Measurements from ENCODE around the gene SPEG.

Gene SPEG

DNA sequence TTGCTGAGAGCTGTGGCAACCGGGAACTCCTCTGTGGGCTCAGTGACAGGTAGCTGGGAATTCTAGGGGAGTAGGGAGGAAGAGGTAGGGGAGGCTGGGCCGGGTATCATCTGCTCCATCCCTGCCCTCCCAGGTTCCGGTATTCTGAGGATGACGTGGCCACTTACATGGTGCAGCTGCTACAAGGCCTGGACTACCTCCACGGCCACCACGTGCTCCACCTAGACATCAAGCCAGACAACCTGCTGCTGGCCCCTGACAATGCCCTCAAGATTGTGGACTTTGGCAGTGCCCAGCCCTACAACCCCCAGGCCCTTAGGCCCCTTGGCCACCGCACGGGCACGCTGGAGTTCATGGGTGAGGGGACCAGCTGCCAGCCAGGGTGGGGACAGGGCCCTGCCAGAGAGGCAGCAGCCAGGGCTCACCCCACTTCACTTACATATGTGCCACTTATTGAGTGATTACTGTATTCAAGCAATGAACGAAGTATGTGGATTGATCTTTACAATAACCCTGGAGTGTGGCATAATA lies 56.0 kb downstream of the SPEG start:
- no peak for TF ChIP-seq CTCF (IDR thresholded peaks at IDR 0.05; ENCODE audit: control insufficient read depth, extremely low read depth, insufficient read depth)
- no peak overlapping the region for H3K4me3 ChIP-seq (ENCODE audit: low read depth, low read length)
- no peak for DNase-seq (ENCODE audit: low read depth)

DNA sequence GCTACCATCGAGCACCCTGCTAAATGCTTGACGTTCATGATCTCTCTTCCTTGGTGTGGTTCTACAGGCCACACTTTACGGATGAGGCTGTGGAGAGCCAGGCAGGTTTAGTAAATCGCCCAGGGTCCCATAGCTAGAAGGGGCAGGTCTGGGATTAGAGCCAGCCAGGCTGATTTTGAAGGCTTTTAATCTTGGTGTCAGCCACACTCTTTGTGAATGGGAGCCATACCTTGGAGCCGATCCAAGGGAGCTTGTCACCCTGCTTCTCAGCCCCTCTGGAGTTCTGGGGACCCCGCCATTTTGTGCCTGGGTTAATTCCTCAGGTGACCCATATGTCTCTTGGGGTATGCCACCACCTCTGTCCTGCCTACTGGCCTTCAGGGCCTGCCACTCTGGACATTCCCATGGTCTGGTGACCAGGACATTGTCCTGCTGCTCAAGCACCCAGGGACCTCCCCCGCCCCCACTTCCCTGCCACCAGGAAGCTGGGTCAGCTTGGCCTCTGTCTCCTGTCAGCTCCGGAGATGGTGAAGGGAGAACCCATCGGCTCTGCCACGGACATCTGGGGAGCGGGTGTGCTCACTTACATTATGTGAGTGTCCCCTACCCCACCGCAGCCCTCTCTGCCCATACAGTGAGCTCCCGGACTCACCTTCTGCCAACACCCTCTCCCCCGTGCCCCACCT lies 56.8 kb downstream of the SPEG start:
- no peak for TF ChIP-seq CTCF (IDR thresholded peaks at IDR 0.05; ENCODE audit: control insufficient read depth, extremely low read depth, insufficient read depth)
- no peak for DNase-seq (ENCODE audit: low read depth)
- H3K4me3 ChIP-seq (ENCODE audit: low read depth, low read length) = no peak overlapping the region

DNA sequence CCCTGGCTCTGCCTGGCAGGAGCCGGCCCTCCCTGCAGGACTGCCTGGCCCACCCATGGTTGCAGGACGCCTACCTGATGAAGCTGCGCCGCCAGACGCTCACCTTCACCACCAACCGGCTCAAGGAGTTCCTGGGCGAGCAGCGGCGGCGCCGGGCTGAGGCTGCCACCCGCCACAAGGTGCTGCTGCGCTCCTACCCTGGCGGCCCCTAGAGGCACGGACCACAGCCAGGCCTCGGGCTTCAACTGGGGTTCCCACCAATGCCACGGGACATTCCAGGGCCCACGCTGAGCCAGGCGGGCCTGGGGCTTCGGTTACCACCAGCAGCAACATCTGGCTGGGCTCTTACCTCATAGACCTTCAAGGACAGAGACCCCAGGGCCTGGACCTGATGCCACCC lies 57.9 kb downstream of the SPEG start:
- no peak overlapping the region for H3K4me3 ChIP-seq (ENCODE audit: low read depth, low read length)
- DNase-seq (ENCODE audit: low read depth) = no peak
- TF ChIP-seq CTCF (IDR thresholded peaks at IDR 0.05; ENCODE audit: control insufficient read depth, extremely low read depth, insufficient read depth) = no peak

DNA sequence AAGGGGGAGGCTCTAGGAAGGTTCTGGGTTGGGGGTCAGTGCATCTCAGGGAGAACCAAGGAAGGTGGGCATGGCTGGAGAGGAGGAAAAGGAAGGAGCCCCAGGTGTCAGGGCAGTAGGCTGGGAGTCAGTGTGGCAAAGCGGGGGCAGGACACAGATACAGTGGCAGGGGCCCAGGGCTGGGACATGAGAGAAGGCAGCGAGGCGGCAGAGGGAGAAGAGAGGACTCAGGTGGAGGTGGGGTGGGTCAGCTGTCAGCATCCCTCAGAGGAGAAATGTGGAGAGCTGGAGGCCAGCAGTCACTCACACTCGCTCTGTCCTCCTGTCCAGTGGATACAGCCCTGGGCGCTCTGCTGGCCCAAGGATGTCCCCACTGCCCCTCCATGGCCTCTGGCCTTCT lies 58.4 kb downstream of the SPEG start:
- DNase-seq (ENCODE audit: low read depth) = no peak
- TF ChIP-seq CTCF (IDR thresholded peaks at IDR 0.05; ENCODE audit: control insufficient read depth, extremely low read depth, insufficient read depth) = no peak
- H3K4me3 ChIP-seq (ENCODE audit: low read depth, low read length) = no peak overlapping the region

- DNase-seq (ENCODE audit: low read depth) = no peak
- no peak overlapping the region for H3K4me3 ChIP-seq (ENCODE audit: low read depth, low read length)
- TF ChIP-seq CTCF (IDR thresholded peaks at IDR 0.05; ENCODE audit: control insufficient read depth, extremely low read depth, insufficient read depth) = no peak
These were observed 60.4 kb downstream of the SPEG start for GRCh38 chr2:219494952-219495530.

- H3K4me3 ChIP-seq (ENCODE audit: low read depth, low read length) = no peak overlapping the region
- DNase-seq (ENCODE audit: low read depth) = no peak
- TF ChIP-seq CTCF (IDR thresholded peaks at IDR 0.05; ENCODE audit: control insufficient read depth, extremely low read depth, insufficient read depth) = peak; percentile 42
These were observed 61.0 kb downstream of the SPEG start for GRCh38 chr2:219495531-219496122.

Data from LNCaP clone FGC (cell line).